HG03280 (cell line): ENCODE measurements around the gene MSH4.
"Not testable (repeated sequence)": the region's sequence is repeated elsewhere in the genome, so short reads cannot be mapped to it uniquely, and the experiment has no call there.

Source experiments
- ATAC-seq: cut with Tn5 transposase; IDR thresholded peaks from one replicate; pipeline ENCODE4 v1.9.1; 2021; ENCODE audit warnings: mild to moderate bottlenecking, moderate library complexity; ENCODE audit not compliant: unreplicated experiment

Gene MSH4

GRCh38 chr1:75922698-75923097, 126.0 kb downstream of the MSH4 start:
- ATAC-seq, result no peak

DNA sequence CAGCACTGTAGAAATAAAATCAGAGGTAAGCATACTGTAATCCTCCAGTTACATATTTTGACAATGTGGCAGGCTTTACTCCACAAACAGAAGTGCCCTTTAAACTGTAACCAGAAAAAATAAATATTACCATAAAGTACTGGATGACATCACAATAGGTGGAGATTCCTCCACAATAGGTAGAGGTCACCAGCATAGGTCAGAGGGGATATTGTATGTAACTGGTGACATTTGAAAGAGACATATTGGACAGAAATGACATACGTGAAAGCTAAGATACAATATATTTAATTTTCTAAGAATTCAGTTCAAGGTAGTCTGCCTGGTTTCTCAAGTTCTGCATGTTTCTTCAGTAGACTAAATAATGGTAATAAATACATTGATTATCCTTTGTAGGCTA, 135.6 kb downstream of the MSH4 start, which contains the start of gene ASB17:
Gene ASB17, minus strand, starts transcription at position 101 of the 400 bp plus-strand sequence. CDS start 113 bp downstream, outside the sequence.
- no peak for ATAC-seq

- no peak for ATAC-seq
Measured at GRCh38 chr1:75937034-75937433, 140.4 kb downstream of the MSH4 start.

- ATAC-seq, result not testable (repeated sequence)
Measured at GRCh38 chr1:75943037-75943436, 146.4 kb downstream of the MSH4 start.

DNA sequence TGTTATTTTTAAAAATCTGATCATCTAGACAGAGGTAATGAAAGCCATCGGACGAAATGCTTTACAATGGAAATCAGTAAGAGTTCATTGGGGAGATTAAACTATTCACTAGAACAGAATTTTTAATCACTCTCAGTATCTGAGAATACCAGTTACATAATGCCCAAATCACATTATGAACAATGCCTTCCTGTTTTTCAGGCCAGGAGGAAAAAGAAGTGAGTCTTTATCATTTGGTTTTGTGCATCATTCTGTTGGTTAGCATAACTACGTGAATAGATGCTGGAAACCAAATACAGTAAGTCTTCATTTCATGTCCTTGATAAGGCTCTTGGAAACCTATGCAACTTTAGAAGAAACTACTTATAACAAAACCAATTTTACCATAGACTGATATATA, 153.5 kb downstream of the MSH4 start:
- ATAC-seq, result no peak

- ATAC-seq, result no peak
Measured at GRCh38 chr1:75952016-75952415, 155.3 kb downstream of the MSH4 start.

DNA sequence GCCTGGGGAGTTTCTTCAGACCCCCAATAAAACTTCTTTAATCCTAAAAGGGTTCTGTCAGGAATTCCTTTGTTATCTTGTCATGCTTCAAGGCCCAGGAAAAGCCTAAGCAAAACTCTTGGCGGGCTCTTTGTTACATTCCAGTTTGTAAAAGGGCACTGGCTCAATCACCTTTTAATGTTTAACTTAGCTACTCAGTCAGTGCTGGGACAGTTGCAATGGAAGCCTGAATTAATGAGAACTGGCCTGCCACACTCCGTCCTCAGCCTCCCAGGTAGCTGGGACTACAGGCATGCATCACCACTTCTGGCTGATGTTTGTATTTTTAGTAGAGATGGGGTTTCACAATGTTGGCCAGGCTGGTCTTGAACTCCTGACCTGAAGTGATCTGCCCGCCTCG, 156.8 kb downstream of the MSH4 start:
- no peak for ATAC-seq

DNA sequence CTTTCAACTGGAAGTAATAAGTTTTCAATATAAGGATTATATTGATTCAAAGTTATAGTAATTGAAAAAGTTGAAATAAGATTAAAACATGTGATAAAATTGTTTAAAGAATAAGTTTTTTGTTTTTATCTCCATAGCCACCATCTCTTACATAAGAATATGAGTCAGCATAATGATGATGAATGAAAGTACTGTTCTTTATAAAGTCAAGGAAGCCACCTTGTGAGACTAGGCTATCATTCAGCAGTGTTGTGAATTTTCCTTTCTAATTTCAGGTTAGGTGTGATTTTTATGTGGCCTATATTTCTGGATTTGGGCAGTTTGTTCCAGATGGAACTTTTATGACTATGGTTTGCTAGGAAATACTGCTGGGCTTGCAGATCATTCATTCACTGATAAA, 157.9 kb downstream of the MSH4 start:
- no peak for ATAC-seq
